ENCODE results near the gene HEXIM1. TPM values are rescaled to one million over a fixed set of nuclear protein-coding genes. Genes with fewer than 3 reads are reported as not detected.

The HEXIM1 gene
- total RNA-seq, 1 experiment from 2014 or later: 57.2 TPM

GRCh38 chr17:45175759-45176115 lies 27.5 kb downstream of the HEXIM1 start:
- Mint-ChIP-seq H3K27me3 (ENCODE audit: unreplicated experiment) (no peaks in the 10 kb centered on the region), H3K36me3 (ENCODE audit: insufficient read depth, unreplicated experiment) (peaks cover 26% of the 10 kb centered on the region), H3K4me3 (ENCODE audit: low read depth, unreplicated experiment) (no peak overlapping the region), H3K9me3 (ENCODE audit: low read depth, unreplicated experiment) (no peaks in the 10 kb centered on the region), H3K27ac (ENCODE audit: unreplicated experiment) (peak overlapping the region; percentile 72), H3K4me1 (ENCODE audit: low read depth, unreplicated experiment) (peaks cover 39% of the 10 kb centered on the region)
- CTCF ChIA-PET: interaction anchor here (0.6 to 2.5 kb wide), 7 partner anchors 14 to 40 kb away, joined by 3 to 11 read pairs (median 5); partner anchors contain the start of genes ACBD4 and HEXIM1
- DNase-seq: no peak
- intact Hi-C loops (cut with micrococcal nuclease; ENCODE audit: unreplicated experiment): no loop called here
- BruUV-seq (replicated peaks): no TSS peak
- no peak for TF ChIP-seq CTCF (IDR thresholded peaks at IDR 0.05; ENCODE audit: unreplicated experiment)

GRCh38 chr17:45177563-45177962 lies 29.3 kb downstream of the HEXIM1 start:
- BruUV-seq (replicated peaks): no TSS peak
- TF ChIP-seq CTCF (IDR thresholded peaks at IDR 0.05; ENCODE audit: unreplicated experiment): no peak

GRCh38 chr17:45184144-45184543 lies 35.9 kb downstream of the HEXIM1 start:
- Mint-ChIP-seq H3K9me3 (ENCODE audit: low read depth, unreplicated experiment) (no peaks in the 10 kb centered on the region), H3K27me3 (ENCODE audit: unreplicated experiment) (no peaks in the 10 kb centered on the region)

More at GRCh38 chr17:45177563-45177962, 29.3 kb downstream of the HEXIM1 start:
- Mint-ChIP-seq H3K27ac (ENCODE audit: unreplicated experiment) (no peak overlapping the region), H3K4me1 (ENCODE audit: low read depth, unreplicated experiment) (peaks cover 21% of the 10 kb centered on the region), H3K27me3 (ENCODE audit: unreplicated experiment) (no peaks in the 10 kb centered on the region), H3K4me3 (ENCODE audit: low read depth, unreplicated experiment) (no peak overlapping the region), H3K36me3 (ENCODE audit: insufficient read depth, unreplicated experiment) (peaks cover 8% of the 10 kb centered on the region), H3K9me3 (ENCODE audit: low read depth, unreplicated experiment) (no peaks in the 10 kb centered on the region)
- intact Hi-C loops (cut with micrococcal nuclease; ENCODE audit: unreplicated experiment): no loop called here
- DNase-seq: no peak
- CTCF ChIA-PET: interaction anchor here (1.4 kb wide), 1 partner anchor 26 kb away, joined by 5 read pairs; no protein-coding TSS in a partner anchor

GRCh38 chr17:45186801-45187354 lies 38.6 kb downstream of the HEXIM1 start:
- BruUV-seq (replicated peaks): no TSS peak
- H3K27me3 Mint-ChIP-seq (ENCODE audit: unreplicated experiment): no peaks in the 10 kb centered on the region
- CTCF ChIA-PET: interaction anchor here (0.7 kb wide), 2 partner anchors 45 to 1896 kb away, joined by 4 to 5 read pairs; no protein-coding TSS in a partner anchor
- no peak for TF ChIP-seq CTCF (IDR thresholded peaks at IDR 0.05; ENCODE audit: unreplicated experiment)
- H3K9me3 Mint-ChIP-seq (ENCODE audit: low read depth, unreplicated experiment): no peaks in the 10 kb centered on the region
- intact Hi-C loops (cut with micrococcal nuclease; ENCODE audit: unreplicated experiment): no loop called here
- DNase-seq: no peak
- peaks cover 6% of the 10 kb centered on the region for H3K36me3 Mint-ChIP-seq (ENCODE audit: insufficient read depth, unreplicated experiment)
- H3K27ac Mint-ChIP-seq (ENCODE audit: unreplicated experiment): no peak overlapping the region
- no peak overlapping the region for H3K4me3 Mint-ChIP-seq (ENCODE audit: low read depth, unreplicated experiment)
- peaks cover 49% of the 10 kb centered on the region for H3K4me1 Mint-ChIP-seq (ENCODE audit: low read depth, unreplicated experiment)

More at GRCh38 chr17:45184144-45184543, 35.9 kb downstream of the HEXIM1 start:
- no peak overlapping the region for H3K4me3 Mint-ChIP-seq (ENCODE audit: low read depth, unreplicated experiment)
- peak overlapping the region; percentile 25 for H3K27ac Mint-ChIP-seq (ENCODE audit: unreplicated experiment)
- BruUV-seq (replicated peaks): no TSS peak
- H3K36me3 Mint-ChIP-seq (ENCODE audit: insufficient read depth, unreplicated experiment): no peaks in the 10 kb centered on the region
- CTCF ChIA-PET: interaction anchor here (0.8 to 2.6 kb wide), 4 partner anchors 10 to 49 kb away, joined by 3 to 14 read pairs (median 6); partner anchors contain the start of gene ACBD4
- TF ChIP-seq CTCF (IDR thresholded peaks at IDR 0.05; ENCODE audit: unreplicated experiment): no peak
- intact Hi-C loops (cut with micrococcal nuclease; ENCODE audit: unreplicated experiment): no loop called here
- DNase-seq: no peak
- H3K4me1 Mint-ChIP-seq (ENCODE audit: low read depth, unreplicated experiment): peaks cover 25% of the 10 kb centered on the region

Measured in Calu3 (cell line).